ENCODE measurements around the gene SULT2B1.
"Not testable (repeated sequence)": the region's sequence is repeated elsewhere in the genome, so short reads cannot be mapped to it uniquely, and the experiment has no call there.

Gene SULT2B1

GRCh38 chr19:48618916-48619691 is 67.1 kb downstream of the SULT2B1 start, which contains the start of the genes RPL18 and SPHK2:
RPL18 (minus strand) TSS chr19:48619178; CDS start chr19:48619143, 35 bp downstream.
SPHK2 (plus strand) TSS chr19:48619506; CDS start chr19:48620515, 1,009 bp downstream.
- DNase-seq (ENCODE audit: low read depth, low spot score): peak; percentile 99

- DNase-seq (ENCODE audit: low read depth, low spot score): no peak
Measured at GRCh38 chr19:48619692-48620585, 68.0 kb downstream of the SULT2B1 start.

- DNase-seq (ENCODE audit: low read depth, low spot score): no peak
Measured at GRCh38 chr19:48623556-48624066, 71.6 kb downstream of the SULT2B1 start.

DNA sequence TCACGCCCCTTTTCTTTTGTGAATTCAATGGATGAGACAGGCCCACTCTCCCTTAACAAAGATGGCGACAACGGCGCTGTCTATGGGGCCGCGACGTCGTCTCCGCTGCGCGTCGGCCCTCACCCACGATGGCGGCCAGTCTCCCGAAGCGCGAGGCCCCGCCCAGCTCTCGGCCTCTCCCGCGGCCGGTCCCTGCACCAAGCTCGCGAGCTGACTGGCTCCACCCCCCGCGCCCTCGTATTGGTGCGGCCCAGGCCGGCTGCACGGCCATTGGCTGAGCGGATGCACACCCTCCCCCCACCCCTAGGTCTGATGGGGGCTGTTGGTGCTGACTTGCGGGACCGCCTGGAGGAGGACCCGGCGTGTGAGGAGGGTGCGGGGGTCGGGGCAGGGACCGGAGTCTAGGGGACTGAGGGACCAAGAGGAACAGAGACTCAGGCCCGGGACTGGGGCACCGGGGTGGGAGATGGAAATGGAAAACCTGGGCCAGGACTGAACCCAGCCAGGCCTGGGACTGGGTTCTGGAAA is 72.2 kb downstream of the SULT2B1 start:
- DNase-seq (ENCODE audit: low read depth, low spot score): no peak

DNA sequence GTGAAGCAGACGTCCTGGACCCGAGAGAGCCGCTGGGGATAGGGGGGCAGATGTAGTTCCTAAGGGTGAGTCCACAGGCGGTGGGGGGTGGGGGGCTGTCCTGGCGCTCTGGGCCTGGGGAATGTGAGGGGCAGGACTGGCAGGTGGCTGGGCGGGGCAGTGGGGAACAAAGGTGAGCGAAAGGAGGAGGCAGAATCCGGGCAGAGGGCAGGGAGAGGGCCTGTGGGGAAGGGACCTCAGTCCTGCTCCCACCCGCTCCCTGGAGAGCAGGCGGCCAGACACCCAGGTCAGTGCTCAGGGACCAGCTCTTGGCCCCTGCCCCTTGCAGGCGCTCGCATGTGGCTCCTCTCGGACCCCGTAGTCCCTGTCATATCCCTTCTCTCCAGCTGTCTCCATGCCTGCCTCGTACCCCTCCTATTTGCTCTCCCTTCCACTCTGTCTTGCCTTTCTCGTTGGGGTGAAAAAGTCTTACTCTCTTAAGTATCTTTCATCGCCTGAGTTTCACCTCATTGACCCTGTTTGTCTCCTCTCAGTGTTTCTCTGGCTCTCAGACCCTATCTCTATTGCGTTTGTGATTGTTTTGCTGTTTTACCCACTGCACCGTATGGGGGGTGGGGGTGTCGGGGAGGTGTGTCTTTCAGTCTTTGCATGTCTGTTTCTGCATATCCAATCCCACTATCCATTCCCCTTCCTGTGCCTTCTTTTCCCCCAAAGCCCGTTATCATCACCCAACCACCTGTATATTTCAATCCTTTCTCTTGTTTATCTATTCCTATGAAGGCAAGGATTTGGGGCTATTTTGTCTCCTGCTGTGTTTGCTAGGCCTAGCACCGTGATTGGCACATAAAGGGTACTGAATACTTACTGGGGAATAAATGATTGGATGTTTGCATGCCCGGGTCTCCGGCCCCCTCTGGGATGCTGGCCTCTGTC is 73.1 kb downstream of the SULT2B1 start:
- DNase-seq (ENCODE audit: low read depth, low spot score): no peak

DNA sequence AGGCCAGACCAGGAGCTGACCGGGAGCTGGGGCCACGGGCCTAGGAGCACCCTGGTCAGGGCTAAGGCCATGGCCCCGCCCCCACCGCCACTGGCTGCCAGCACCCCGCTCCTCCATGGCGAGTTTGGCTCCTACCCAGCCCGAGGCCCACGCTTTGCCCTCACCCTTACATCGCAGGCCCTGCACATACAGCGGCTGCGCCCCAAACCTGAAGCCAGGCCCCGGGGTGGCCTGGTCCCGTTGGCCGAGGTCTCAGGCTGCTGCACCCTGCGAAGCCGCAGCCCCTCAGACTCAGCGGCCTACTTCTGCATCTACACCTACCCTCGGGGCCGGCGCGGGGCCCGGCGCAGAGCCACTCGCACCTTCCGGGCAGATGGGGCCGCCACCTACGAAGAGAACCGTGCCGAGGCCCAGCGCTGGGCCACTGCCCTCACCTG is 73.9 kb downstream of the SULT2B1 start:
- no peak for DNase-seq (ENCODE audit: low read depth, low spot score)

DNA sequence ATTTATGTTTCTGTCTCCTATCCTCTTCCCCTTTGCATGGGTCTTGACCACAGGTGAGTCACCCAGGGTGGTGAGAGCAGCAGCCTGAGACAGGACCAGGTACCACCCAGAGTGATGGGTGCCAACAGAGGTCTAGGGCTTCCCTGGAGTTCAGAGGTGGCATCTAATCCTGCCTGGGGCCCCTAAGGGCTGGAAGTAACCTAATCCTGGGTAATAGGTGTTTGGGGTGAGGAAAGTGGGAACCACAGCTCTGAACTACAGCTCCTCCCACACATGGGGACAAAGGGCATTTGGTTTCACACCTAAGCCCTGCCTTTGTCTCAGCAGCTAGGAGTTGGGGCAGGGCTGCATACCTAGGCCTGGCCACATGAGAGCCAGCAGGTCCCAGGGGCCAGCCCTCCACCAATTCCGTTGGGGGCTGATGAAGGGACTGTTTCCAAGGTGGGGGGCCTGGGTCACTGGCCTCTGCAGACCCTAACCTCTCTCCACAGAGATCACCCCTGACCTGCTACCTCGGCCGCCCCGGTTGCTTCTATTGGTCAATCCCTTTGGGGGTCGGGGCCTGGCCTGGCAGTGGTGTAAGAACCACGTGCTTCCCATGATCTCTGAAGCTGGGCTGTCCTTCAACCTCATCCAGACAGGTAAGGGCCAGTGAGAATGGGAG is 75.4 kb downstream of the SULT2B1 start:
- no peak for DNase-seq (ENCODE audit: low read depth, low spot score)

DNA sequence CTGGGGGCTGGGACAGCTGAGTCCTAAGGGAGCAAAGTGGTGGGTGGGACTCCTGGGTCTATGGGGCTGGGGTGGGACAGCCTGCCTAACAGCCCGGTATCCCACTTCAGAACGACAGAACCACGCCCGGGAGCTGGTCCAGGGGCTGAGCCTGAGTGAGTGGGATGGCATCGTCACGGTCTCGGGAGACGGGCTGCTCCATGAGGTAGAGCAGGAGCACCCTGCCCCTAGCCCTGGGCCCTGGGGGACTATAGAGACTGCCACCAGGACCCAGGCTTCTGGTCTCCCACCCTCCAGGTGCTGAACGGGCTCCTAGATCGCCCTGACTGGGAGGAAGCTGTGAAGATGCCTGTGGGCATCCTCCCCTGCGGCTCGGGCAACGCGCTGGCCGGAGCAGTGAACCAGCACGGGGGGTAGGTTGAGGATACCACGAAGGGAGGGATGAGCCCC is 75.9 kb downstream of the SULT2B1 start:
- DNase-seq (ENCODE audit: low read depth, low spot score): no peak

- no peak for DNase-seq (ENCODE audit: low read depth, low spot score)
Measured at GRCh38 chr19:48628486-48629296, 76.7 kb downstream of the SULT2B1 start.

DNA sequence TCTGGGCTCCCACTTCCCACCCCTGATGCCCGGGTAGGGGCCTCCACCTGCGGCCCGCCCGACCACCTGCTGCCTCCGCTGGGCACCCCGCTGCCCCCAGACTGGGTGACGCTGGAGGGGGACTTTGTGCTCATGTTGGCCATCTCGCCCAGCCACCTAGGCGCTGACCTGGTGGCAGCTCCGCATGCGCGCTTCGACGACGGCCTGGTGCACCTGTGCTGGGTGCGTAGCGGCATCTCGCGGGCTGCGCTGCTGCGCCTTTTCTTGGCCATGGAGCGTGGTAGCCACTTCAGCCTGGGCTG is 77.3 kb downstream of the SULT2B1 start:
- DNase-seq (ENCODE audit: low read depth, low spot score): no peak

DNA sequence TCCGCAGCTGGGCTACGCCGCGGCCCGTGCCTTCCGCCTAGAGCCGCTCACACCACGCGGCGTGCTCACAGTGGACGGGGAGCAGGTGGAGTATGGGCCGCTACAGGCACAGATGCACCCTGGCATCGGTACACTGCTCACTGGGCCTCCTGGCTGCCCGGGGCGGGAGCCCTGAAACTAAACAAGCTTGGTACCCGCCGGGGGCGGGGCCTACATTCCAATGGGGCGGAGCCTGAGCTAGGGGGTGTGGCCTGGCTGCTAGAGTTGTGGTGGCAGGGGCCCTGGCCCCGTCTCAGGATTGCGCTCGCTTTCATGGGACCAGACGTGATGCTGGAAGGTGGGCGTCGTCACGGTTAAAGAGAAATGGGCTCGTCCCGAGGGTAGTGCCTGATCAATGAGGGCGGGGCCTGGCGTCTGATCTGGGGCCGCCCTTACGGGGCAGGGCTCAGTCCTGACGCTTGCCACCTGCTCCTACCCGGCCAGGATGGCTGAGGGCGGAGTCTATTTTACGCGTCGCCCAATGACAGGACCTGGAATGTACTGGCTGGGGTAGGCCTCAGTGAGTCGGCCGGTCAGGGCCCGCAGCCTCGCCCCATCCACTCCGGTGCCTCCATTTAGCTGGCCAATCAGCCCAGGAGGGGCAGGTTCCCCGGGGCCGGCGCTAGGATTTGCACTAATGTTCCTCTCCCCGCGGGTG is 77.8 kb downstream of the SULT2B1 start:
- DNase-seq (ENCODE audit: low read depth, low spot score): no peak

DNA sequence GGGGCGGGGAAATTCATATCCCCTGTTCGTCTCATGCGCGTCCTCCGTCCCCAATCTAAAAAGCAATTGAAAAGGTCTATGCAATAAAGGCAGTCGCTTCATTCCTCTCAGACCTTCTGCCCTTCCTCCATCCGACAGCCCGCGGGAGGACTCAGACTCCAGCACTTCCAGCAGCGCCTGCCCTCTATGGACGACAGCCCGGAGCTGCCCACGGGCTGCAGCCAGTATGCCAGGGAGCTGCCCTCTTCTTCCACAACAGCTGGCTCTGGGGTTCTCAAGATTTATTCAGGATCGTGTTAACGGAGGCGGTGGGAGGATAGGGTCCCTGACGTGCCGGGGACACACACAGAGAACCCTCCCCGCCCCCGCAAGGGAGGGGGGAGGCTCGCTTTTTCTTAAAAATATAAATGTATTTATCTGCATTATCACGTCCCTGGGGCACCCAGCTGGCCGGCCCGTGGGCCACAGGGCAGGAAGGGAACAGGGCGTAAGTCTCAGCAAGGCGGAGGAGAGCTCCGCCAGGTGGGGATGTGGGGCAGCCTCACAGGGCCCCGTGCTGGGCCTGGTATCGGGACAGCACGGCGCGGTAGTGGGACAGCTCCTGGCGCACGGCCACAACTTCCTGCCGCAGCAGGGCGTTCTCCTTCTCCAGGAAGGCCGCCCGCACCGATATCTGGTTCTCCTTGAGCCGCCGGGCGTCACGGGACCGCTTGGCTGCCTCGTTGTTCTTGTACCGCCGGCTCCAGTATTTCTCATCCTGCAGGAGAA is 78.5 kb downstream of the SULT2B1 start:
- no peak for DNase-seq (ENCODE audit: low read depth, low spot score)

GRCh38 chr19:48631225-48631624 is 79.3 kb downstream of the SULT2B1 start:
- DNase-seq (ENCODE audit: low read depth, low spot score): no peak

DNA sequence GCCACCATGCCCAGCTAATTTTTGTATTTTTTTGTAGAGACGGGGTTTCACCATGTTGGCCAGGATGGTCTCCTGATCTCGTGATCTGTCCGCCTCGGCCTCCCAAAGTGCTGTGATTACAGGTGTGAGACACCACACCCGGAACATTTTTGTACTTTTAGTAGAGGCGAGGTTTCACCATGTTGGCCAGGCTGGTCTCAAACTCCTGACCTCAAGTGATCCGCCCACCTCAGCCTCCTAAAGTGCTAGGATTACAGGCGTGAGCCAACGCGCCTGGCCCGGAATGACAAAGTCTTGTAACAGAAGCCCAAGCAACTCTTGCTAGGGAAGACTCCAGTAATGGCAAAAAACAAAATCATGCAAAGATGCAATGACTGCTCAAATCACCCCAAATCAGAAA is 80.3 kb downstream of the SULT2B1 start:
- not testable (repeated sequence) for DNase-seq (ENCODE audit: low read depth, low spot score)

GRCh38 chr19:48632692-48633147 is 80.7 kb downstream of the SULT2B1 start:
- no peak for DNase-seq (ENCODE audit: low read depth, low spot score)

- no peak for DNase-seq (ENCODE audit: low read depth, low spot score)
Measured at GRCh38 chr19:48633148-48634035, 81.4 kb downstream of the SULT2B1 start.

DNA sequence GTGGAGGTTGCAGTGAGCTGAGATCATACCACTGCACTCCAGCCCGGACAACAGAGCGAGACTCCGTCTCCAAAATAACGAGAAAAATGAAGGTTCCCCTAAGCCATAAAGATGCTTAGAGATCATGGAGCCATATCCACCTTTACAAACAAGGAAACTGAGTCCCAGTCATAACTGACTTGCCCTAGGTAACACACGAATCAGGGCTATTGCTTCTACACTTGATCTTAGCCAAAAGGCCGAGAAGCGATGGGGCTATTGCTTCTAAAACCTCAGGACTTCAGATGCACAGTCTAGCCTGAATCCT is 82.0 kb downstream of the SULT2B1 start:
- no peak for DNase-seq (ENCODE audit: low read depth, low spot score)

Data from smooth muscle cell of the brain vasculature (primary cell).